ENCODE data around the gene PIP5K1C. TPM values are rescaled to one million over a fixed set of nuclear protein-coding genes. Genes with fewer than 3 reads are reported as not detected.

PIP5K1C gene
- total RNA-seq, 1 donor from 2014 or later = 23.5 TPM

DNA sequence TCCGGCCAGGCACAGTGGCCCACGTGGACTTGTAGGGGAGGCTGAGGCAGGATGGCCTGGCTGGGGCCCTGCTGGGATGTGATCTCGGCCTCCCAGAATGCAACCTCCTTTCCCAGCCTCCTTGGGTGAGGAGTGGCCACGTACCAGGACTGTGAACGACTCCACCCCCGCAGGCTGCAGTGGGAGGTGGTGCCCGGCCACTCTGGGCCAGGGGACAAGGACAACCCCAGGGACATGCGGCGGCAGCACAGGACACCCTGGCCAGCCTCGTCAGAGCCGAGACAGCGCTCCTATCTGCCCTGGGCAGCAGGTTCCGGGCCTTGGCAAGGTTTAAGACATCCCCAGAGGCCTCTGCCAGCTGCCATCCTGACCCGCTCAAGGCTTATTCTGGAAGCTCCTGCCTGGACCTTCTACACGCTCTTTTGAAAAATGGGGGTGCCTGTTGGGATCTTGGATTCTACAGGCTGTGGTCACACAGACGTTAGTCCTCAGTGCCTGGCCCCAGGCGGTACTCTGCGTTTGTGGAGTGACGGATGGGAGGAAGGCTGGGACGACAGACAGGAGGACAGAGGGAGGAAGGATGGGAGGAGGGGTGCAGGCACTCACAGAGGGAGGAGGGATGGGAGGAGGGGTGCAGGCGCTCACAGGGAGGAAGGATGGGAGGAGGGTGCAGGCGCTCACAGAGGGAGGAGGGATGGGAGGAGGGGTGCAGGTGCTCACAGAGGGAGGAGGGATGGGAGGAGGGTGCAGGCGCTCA is 53.8 kb downstream of the PIP5K1C start:
- intact Hi-C loops (cut with micrococcal nuclease) = no loop called here

DNA sequence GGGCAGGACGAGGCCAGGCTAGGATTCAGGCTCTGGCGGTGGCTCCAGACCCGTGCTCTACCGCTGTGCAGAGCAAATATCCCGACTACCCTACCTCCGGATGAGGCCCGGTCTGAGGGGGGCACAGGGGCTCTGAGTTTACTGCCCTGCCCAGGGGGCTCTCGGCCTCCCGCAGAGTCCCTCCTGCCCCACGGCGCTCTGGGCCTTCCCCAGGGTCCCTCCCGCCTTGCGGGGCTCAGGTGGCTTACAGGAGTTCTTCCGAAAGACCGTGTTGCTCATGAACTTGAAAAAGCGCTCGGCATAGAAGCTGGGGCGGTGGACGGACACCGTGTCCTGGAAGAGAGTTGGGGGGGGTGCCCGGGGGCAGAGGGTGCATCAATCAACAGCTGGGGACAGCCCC is 54.5 kb downstream of the PIP5K1C start:
- intact Hi-C loops (cut with micrococcal nuclease) = no loop called here

DNA sequence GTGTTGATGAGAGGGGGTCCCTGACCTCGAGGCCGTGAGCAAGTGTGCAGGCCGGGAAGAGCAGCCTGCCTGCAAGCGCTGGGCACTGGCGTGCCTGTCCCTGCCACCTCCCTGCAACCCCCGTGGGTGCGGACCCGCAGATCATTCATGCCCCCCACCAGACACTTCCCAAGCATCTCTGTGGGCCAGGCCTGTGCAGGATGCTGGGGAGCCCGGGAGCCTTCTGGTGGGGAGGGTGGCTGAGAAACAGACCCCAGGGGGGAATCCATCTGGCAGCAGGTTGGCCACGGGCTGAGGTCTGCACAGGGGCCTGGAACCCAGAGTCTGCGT is 55.2 kb downstream of the PIP5K1C start:
- intact Hi-C loops (cut with micrococcal nuclease) = no loop called here

DNA sequence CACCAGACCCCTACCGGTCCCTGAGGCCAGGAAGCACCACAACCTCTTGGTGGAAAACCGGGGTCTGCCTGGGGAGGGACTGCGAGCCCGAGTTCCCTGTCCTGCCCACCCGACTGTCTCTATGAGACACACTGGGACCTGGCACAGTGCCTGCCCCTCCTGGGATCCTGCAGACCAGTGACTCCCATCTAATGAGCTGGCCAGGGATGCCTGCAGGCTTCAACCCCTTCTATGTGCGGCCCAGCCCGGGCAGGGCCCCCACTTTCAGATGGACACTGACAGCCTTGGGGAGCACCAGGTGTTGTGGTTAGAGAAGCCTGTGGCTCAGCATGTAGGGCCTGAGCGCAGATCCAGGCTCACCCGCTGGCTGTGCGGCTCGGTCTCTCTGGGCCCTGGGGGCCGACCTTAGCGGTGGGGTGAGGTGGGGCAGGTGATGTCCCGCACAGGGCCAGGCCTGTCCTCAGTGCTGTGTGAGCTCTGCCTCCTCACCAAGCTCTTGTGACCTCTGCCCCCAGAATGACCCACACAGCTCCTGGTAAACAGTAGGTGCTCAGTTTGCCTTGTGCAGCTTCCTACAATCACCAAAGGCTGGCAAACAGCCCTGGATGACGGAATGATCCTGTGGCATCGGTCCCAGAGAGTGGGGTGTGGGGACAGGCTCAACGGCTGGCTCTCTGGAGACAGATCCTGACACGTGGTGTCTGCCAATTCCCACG is 55.8 kb downstream of the PIP5K1C start:
- intact Hi-C loops (cut with micrococcal nuclease) = no loop called here

DNA sequence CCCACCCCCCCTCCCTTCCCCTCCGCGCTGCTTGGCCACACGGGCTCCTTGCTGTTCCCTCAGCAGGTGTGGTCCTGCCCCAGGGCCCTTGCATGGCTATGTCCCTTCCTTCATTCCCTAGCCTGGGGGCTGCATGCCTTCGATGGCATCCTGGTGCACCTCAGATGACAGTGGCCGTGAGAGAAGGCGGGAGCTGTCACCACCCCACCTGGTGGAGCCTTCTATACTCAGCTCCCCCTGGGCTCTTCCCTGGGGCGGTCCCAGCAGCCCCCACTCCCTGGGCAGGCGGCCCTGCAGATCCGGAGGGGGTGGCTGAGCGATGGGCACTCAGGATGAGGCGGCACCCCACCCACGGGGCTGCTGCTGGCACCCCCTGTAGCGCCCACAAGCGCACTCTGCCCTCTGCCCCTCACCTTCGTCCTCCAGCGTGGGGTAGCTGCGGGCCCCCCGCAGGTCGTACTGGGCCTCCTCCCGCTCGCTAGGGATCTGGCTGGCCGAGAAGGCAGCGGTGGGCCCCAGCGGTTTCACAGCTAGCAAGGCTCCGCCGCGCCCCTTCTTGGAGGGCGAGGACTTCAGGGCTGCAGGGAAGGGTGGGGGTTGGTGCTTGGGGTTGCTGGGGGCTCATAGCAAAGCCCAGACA is 56.5 kb downstream of the PIP5K1C start:
- intact Hi-C loops (cut with micrococcal nuclease) = no loop called here

DNA sequence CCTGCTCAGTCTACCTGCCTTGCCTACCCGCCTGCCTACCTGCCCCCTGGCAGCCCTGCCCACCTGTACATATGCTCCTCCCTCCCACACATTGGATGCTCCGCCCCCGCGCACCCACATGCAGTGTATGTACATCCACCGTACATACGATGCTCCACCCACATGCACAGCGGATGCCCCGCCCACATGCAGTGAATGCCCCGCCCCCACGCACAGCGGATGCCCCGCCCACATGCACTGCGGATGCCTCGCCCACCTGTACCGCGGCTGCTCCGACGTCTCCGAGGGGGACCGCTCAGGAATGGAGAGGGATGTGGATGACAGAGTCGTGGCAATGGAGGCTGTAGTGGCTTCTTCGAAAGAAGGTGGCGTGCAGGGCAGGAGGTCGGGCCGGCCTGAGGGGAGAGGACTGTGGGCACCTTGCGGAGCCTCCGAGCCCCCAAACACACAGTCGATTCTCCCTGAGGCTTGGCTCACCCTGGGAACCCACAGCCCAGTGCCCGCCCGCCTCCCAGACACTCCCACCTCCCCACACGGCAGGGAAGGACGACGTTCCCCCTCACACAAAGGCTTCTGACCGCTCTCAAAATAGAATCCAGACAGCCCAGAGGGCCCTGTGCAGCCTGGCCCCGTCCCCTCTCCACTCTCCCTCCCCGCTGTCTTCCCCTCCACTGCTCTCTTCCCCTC is 57.1 kb downstream of the PIP5K1C start:
- intact Hi-C loops (cut with micrococcal nuclease) = no loop called here

DNA sequence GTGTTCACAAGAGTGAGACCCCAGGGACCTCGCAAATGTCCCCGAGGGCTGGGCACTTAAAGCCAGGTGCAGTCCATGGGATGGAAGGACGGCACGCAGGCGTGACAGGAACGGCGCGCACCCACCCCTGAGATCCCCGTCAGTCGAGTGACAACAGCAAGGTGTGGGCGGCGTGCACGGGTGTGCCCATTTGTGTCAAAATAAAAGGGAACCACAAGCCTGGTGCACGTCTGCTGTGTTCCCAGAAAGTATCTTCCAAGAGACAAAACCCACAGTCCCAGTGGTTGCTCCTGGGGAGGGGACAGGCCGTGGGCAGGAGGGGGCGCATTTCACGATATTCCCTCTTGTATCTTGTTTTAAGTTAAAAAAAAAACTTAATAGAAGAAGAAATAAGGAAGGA is 58.0 kb downstream of the PIP5K1C start:
- intact Hi-C loops (cut with micrococcal nuclease) = no loop called here

DNA sequence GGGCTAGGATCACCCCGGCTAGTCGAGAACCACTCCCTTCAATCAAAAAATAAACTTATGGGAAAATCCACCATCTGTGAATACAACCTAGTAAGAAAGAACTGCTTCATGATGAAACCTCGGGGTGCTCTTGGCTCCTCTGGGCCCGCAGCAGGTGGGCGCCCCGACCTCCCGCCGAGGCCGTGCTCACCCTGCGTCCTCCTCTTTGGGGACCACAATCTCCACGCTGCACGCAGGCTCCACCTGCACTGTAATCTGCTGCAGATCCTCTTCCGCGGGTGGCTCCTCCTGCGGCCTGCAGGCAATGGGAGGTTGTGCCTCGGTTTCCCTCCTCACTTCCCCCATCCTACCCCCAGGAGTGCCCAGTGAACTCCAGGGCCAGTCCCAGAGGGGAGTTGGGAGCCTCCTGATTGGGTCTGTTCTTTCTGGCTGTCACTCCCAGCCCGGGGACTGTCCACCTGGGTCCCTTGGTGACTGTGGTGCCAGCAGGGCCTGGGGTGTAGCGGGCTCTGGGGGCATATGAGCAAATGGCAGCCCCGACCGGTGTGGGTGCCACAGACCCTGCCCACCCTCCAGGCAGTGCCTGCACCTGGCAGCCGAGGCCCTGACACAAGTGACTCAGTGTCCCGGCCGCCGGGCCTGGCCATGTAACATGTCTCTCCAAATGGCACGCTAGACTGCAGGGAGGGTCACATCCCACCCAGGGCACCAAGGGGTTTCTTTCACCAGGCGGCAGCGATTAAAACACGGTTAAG is 58.6 kb downstream of the PIP5K1C start:
- intact Hi-C loops (cut with micrococcal nuclease) = no loop called here

DNA sequence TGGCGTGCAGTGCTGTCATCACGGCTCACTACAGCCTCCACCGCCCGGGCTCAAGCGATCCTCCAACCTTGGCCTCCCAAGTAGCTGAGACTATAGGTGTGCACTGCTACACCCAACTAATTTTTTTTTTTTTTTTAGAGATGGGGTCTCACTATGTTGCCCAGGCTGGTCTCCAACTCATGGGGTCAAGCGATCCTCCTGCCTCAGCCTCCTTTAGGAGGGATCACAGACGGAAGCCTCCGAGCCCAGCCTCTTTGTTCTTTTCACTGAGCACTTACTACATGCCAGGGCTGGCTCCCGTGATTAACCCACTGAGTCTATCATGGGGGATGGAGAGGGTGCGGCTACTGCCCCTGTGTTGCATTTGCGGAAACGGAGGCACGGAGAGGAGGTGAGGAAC is 60.8 kb downstream of the PIP5K1C start:
- intact Hi-C loops (cut with micrococcal nuclease) = no loop called here

DNA sequence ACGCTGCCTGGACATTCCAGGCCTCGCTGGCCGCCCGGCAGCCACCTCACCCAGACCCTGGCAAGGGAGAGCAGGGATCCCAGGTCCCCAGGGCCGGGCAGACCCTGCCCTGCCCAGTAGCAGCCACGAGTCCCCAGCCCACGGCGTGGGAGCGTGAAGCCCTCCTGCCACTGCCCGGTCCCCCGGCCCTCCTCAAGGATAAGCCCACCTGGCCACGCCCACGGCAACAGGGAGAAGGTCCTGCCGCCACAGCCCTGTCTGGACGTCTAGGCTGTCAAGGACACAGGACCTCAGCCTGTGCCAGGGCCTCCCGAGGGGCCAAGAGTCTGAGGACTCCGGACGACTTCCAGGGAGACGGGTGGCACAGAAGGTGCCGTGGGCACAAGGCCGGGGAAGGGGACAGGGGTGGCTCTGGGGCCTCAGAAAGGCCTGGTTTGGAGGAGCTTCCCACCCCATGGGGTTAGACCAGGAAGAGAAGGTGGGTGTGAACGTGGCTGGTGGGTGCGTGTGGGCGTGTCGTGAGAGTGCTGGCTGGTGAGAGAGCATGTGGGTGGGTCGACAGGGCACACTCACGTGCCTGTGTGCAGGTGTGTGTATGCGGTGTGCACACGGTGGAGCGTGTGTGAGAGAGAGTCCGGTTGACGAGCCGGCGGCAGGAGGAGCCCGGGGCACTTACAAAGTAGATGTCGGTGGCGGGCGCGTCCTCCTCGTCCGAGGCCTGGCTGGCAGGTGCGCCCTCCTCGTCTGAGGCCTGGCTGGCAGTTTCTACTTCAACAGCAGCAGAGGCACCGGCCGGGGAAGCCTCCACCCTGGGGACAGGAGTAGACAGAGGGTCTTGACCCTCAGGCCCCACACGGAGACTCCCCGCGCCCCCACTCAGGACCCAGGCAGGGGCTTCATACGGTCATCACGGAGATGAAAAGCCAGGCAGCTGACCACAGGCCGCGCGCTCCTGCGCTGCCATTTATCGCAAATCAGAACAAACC is 61.8 kb downstream of the PIP5K1C start:
- intact Hi-C loops (cut with micrococcal nuclease) = no loop called here

DNA sequence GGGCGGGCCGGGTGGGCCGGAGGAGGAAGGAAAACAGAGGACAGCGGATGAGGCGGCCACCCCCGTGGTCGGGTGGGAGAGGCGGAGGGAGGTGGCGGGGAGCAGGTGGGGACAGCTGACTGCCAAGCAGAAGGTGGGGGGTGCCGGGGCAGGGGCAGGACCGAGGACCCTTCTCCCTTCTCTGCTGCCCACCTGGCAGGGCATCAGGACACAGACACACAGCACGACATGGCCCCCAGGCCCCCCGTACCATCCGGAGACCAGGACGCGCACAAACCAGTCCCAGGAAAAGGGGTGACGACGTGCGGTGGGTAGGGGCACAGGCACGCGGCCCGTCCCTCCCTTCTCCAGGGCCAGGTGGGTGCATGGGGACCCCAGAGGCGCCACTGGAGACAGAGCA is 62.6 kb downstream of the PIP5K1C start:
- intact Hi-C loops (cut with micrococcal nuclease) = no loop called here

DNA sequence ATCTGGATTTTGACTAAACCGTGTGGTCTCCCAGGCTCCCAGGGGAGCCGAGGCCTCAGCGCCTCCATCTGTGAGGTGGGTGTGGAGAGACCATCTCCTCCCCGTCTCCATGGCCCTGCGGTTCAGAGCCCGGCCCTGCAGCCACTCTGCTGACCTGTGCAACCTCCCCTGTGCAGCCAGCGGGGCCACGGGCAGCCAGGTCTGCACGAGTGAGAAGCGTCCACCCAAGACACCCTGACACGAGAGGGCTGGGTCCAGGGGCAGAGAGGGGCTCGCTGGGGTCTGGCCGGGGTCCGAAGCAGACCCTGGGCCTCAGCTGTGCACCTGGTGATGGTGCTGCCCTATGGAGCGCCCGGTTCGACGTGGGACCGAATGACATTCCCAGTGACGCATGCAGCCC is 63.3 kb downstream of the PIP5K1C start:
- intact Hi-C loops (cut with micrococcal nuclease) = no loop called here

DNA sequence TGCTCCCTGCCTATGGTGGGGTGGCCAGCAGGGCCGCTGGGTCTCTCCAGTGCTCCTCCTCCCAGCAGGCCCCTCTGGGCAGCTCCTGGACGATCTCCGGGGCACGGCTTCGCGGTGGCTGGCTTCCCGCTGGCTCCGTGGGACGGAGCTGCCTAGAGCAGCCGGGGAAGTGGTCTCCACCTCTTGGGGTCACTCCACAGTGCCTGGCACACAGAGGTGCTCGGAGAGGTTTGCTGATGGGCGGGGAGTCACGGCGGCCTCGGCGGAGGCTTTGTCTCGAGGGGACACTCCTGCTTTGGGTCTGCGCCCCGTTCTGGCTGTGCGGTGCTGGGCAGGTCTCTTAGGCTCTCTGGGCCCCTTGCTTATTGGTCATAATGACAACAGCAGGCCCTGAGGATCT is 63.8 kb downstream of the PIP5K1C start:
- intact Hi-C loops (cut with micrococcal nuclease) = no loop called here

DNA sequence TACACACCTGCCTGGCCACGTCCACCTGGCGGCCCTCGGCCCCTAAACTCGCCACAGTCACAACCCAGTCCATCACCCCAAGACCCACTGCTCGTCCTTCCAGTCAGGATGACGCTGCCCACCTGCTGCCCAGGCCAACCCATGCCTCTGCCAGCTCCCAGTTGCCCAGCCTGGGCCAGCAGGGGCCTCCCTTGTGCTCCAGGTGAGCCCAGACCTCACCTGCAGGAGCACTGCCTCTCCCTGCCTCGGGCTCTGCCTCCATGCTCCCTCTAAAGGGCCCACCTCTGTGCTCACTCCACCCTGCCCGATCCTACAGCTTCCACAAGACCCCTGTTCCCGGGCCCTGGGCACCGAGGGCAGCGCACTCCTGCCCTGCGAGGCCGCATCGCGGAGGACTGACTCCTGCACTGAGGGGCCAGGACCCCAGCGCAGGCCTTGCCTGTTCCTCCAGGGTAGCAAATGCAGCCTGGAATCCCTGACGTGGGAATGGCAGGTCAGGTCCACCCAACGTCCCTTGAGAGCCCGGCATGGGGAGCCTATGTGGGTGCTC is 65.7 kb downstream of the PIP5K1C start:
- intact Hi-C loops (cut with micrococcal nuclease) = no loop called here

DNA sequence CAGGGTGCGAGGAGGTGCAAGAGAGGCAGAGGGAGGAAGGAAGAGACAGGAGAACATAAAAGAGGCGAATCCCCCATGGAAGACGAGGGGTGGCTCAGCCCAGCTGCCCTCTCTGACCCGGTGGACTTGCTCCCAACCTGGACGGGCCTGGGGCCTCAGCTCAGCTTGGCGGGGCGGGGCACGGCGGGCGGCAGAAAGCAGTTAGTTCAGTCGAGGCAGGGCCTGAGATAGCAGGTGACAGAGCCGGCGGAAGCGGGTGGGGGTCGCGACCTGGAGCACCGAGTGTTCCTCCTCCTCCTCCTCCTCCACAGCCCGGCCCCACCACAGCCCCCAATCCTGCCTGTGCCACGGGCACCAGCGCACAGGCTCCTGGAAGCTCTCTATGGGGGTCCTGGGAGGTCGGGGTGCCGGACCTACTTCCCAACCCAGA is 66.7 kb downstream of the PIP5K1C start:
- intact Hi-C loops (cut with micrococcal nuclease) = no loop called here

DNA sequence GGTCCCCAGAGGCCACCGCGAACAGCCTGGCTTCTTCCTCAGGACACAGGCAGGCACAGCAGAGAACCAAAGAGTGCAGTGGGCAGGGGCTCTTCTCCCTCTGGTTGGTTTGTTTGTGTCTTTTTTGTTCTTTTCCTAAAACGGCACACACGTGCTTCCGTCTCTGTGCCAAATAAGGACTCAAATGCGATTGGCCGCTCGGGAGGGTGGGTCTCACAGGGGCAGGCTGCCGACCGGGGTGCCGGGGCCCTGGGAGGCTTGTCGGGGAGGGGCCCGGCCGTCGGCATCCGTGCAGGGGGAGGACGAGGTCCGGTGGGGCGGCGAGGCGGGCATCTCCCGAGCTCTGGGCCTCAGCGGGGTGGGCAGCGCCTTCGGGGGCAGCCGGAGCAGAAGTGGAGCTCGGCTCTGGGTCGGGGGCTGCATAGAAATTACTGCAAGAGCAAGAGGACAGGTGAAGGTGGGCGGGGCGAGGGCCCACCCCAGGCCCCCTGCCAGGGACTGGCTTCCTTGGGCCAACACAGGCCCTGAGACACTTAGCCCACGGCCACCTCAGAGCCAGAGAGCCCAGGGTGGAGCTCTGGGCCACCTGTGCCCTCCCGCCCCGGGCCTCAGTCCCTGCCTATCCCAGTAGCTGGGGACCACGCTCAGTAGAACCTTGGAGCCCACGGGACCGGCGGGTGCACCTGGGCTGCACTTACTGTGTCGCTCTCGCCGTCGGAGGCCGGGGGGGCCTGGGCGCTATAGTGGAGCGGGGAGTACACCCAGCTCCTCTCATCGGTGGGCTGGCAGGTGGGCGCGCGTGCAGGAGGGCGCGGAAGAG is 67.3 kb downstream of the PIP5K1C start:
- intact Hi-C loops (cut with micrococcal nuclease) = no loop called here

DNA sequence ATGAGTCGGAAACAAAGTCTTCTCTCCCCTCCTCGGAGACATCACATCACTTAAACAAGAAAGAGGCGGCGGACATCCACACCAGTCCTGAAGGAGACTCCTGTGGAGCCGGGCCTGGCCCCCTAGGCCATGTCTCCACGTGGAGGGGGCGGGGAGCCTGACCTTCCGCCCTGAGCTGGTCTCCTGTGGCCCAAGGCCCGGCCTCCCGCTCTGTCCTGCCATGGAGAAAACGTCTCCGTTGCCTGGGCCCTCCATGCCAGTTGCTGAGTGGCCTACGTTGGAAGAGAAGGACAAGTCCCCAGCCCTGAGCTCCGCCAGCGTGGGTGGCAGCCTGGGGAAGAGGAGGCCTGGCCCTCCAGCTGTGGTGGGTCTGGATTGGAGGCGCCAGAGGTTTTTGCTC is 68.2 kb downstream of the PIP5K1C start:
- intact Hi-C loops (cut with micrococcal nuclease) = no loop called here

DNA sequence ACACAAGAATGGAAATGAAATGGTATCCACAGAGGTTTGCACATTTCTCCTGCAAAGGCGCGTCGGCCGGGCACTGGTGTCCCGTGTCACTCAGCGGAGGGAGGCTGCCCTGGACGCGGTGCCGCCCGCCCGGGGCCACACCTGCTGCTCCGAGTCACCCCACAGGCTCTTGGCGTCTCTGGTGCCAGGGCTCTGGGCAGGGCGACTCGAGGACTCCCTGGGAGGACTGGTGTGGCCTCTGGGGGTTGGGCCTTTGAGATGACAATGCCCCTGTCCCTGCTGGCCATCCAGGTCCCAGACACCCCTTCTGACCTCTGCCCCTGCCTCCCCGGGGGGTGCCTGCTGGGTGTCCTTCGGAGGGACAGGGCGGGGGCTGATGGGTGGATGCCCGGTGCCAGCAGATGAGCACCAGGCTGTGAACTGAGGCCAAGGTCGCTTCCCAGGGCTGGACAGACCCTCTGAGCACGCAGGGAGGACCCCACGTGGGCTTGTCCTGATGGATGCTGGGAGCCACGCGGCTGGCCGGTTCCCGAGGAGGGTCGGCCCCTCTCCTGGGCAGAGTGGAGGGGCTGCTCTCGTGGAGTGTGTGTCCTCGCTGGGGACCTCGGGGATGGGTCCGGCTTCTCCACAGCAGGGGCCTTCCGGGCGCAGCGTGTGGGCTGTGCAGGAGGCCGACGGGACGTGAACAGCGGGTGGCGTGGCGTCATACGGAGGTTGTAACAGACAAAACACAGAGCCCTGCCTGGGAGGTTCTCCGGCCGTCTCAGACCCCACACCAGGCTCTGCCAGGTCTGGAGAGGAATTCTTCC is 69.0 kb downstream of the PIP5K1C start:
- intact Hi-C loops (cut with micrococcal nuclease) = no loop called here
